ENCODE data around the gene ZNF557.

- TF ChIP-seq CTCF (IDR thresholded peaks at IDR 0.05) = no peak
- no peak for TF ChIP-seq POLR2A (IDR thresholded peaks at IDR 0.05)
Observed at GRCh38 chr19:7098096-7098495, 28.6 kb downstream of the ZNF557 start.

All from esophagus squamous epithelium (tissue), 4 donors.